GM21360 (cell line): ENCODE measurements around the gene ZFYVE21.

ENCODE experiments used
- ATAC-seq: cut with Tn5 transposase; IDR thresholded peaks from one replicate; pipeline ENCODE4 v1.9.1; 2021; ENCODE audit warnings: mild to moderate bottlenecking, moderate library complexity; ENCODE audit not compliant: unreplicated experiment

The ZFYVE21 gene

GRCh38 chr14:103691655-103692054, 24.0 kb upstream of the ZFYVE21 start:
- peak; percentile 66 for ATAC-seq

- ATAC-seq, result peak; percentile 10
These were observed 23.5 kb upstream of the ZFYVE21 start for GRCh38 chr14:103692159-103692558.

GRCh38 chr14:103692871-103693270, 22.7 kb upstream of the ZFYVE21 start:
- ATAC-seq, result no peak

- ATAC-seq, result no peak
These were observed 22.1 kb upstream of the ZFYVE21 start for GRCh38 chr14:103693515-103693914.

GRCh38 chr14:103694572-103695026, 21.0 kb upstream of the ZFYVE21 start:
- ATAC-seq, result no peak

GRCh38 chr14:103695296-103696069, 20.1 kb upstream of the ZFYVE21 start:
- ATAC-seq, result no peak

- no peak for ATAC-seq
These were observed 19.6 kb upstream of the ZFYVE21 start for GRCh38 chr14:103696070-103696402.

GRCh38 chr14:103696466-103697071, 19.0 kb upstream of the ZFYVE21 start:
- no peak for ATAC-seq

GRCh38 chr14:103697206-103697602, 18.4 kb upstream of the ZFYVE21 start:
- no peak for ATAC-seq

- no peak for ATAC-seq
These were observed 17.8 kb upstream of the ZFYVE21 start for GRCh38 chr14:103697603-103698379.

GRCh38 chr14:103698380-103699260, 17.0 kb upstream of the ZFYVE21 start:
- no peak for ATAC-seq

- no peak for ATAC-seq
These were observed 16.3 kb upstream of the ZFYVE21 start for GRCh38 chr14:103699261-103699661.

- ATAC-seq, result no peak
These were observed 15.5 kb upstream of the ZFYVE21 start for GRCh38 chr14:103699901-103700752.

GRCh38 chr14:103700753-103701490, 14.7 kb upstream of the ZFYVE21 start:
- no peak for ATAC-seq

- ATAC-seq, result no peak
These were observed 13.5 kb upstream of the ZFYVE21 start for GRCh38 chr14:103702095-103702494.

- ATAC-seq, result no peak
These were observed 12.8 kb upstream of the ZFYVE21 start for GRCh38 chr14:103702497-103703432.

GRCh38 chr14:103703433-103704385, 11.9 kb upstream of the ZFYVE21 start:
- no peak for ATAC-seq
